Activated T-cell treated with anti-CD3 and anti-CD28 coated beads for 1 hour (primary cell): Measurements from ENCODE around the gene PCBP4.

Source experiments
- DNase-seq: peaks from one replicate; pipeline ENCODE4 v3.0.0-alpha.2; 2020; ENCODE audit warnings: low read depth

Gene PCBP4

DNA sequence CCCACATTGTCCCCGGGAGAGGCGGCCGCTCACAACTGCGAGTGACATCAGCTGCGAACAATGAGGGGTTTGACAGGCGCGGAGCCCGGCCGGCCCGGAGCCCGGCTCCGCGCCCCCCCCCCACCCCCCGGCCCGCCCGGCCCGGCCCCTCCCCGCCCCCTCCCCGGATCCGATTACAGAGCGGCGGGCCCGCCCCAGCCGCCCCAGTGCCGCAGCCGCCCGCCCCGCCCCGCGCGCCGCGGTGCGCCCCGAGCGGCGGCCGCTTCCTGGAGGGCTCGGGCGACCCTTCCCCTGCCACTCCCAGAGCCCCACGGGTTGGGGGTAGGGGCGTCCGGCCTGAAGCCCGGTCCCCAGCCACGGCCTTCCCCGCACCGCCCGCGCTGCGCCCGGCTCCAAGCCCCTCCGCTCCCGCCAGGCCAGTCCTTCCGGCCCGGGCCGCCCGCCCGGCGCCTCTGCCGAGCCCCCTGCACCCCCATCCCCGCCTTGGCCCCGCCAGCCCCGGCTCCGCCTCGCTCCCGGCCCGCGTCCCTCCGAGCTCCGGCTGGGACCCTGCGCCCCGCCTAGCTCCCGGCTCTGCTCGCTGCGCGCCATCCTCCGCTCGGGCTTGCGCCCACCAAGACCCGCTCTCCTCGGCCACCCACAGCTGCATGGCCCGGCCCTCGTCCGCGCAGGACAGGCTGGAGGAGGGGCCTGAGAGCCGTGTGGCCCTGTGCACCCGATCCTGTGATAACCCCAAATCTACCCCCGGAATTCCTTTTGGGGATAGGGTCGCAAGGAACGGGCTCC is at the start of gene PCBP4:
TSS of gene PCBP4 (minus strand) at position 71 of the 786 bp plus-strand sequence. CDS start 6,214 bp downstream, outside the sequence.
- DNase-seq: no peak

- DNase-seq: no peak
These were observed 48.4 kb upstream of the PCBP4 start for GRCh38 chr3:52015438-52016228.

DNA sequence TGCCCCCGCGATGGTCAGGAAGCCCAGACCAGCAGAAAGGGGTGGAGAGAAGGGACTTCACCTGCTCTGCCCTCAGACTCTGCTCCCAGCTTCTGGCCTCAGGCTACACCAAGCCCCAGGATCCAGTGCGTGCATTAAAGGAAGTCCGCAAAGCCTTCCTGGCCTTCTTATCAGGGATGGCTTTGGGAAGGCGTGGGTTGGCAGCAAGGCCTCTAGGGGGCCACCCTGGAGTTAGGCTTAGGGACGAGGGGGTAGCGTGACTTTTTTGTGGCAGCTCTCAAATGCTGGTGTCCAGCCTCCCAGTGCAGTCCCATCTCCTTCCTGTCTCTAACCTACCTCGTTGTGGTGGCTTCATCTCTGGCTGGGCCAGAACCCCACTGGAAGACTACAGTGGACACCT is 47.4 kb upstream of the PCBP4 start:
- DNase-seq: no peak

- DNase-seq: no peak
These were observed 46.7 kb upstream of the PCBP4 start for GRCh38 chr3:52013802-52014598.

GRCh38 chr3:52012699-52013098 is 45.4 kb upstream of the PCBP4 start:
- no peak for DNase-seq

- no peak for DNase-seq
These were observed 43.2 kb upstream of the PCBP4 start for GRCh38 chr3:52010431-52010830.

DNA sequence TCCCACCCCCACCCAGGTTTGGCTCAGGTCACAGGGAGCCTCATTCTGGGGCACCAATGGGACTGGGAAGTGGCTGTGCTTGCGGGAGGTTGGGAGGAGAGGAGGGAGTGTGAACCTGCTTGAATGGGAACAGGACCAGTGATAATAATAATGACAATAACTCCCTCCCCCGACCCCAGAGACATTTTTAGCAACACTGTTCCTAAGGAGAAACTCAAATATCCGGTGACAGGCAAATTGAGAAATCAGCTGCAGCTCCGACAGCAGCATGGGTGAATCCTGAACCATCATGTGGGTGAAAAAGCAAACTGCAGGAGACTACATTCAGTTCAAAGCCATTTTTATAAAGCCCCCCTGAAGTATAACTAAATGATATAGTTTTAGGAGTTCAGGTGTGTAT is 40.0 kb upstream of the PCBP4 start:
- no peak for DNase-seq

GRCh38 chr3:52006820-52007133 is 39.5 kb upstream of the PCBP4 start:
- DNase-seq: no peak

GRCh38 chr3:52006017-52006819 is 39.0 kb upstream of the PCBP4 start:
- no peak for DNase-seq

GRCh38 chr3:52005571-52005986 is 38.3 kb upstream of the PCBP4 start:
- no peak for DNase-seq

DNA sequence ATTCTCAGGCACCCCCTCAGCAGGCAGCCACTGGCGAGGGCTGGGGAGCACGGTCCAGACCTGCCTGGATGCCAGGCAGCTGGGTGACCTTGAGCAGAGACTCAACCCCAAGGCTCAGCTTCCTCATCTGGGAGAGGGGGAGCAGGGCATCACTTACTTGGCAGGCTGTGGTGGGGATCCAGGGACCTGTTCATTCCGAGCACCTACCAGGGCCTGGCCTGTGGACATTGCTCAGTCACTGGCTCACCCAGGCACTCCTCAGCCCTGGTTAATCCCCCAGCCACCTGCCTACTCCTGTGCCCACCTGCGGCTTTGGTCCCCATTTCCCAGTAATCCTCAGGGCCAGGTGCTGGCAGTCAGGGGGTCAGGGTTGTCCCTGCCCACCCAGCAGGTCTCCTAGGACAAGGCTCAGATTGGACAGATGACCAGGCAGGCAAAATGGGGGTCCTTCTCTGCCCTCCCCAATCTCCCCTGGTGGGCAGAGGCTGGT is 37.7 kb upstream of the PCBP4 start:
- no peak for DNase-seq

DNA sequence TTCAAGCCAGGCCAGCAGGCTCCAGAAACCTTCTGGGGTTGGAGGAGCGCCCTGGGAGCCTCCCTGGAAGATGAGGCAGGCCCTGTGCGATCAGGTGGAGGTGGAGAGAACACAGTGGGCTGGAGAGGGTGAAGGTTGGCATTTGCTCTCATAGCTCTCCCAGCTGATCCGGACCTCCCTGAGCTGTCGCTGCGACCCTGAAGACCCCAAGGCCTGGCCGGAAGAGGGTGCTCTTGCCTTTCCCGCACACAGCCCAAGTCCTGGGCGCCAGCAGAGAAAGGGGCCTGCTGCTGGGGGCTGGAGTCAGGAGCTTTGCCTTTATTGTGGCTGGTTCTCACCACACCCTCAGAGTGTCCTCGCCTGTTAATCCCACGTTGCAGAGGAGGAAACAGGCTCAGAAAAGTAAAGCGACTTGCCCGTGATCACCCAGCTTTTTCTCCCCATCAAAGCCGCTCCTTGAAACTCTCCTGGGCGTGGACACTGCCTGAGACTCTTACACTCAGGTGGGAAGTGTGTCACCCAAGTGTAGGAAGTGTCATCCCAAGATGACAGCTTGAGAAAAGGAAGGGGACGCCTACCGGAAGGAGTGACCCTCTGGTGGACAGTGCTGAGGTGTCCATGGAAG is 37.0 kb upstream of the PCBP4 start:
- no peak for DNase-seq

GRCh38 chr3:52002748-52003147 is 35.5 kb upstream of the PCBP4 start:
- DNase-seq: no peak

- DNase-seq: peak; percentile 80
These were observed 34.3 kb upstream of the PCBP4 start for GRCh38 chr3:52001443-52001974.

DNA sequence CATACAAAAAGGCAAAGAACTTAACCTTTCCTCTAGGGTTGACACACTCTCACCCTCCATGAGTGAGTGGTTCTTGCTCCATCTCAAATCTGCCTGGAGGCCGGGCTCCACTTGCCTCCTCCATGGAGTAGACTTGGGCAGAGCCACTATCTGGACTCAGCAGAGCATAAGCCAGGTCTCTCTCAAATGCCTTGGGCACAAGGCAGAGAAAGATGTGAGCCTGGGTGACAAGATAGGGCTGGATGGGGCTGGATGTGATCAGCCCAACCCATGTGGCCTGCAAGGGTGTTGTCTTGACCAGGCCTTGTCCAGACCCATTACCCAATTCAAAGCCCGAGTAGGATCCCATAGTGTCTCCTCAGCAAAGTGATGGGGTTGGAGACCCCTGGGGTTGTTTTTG is 32.6 kb upstream of the PCBP4 start:
- no peak for DNase-seq

- DNase-seq: no peak
These were observed 31.5 kb upstream of the PCBP4 start for GRCh38 chr3:51998774-51999173.

DNA sequence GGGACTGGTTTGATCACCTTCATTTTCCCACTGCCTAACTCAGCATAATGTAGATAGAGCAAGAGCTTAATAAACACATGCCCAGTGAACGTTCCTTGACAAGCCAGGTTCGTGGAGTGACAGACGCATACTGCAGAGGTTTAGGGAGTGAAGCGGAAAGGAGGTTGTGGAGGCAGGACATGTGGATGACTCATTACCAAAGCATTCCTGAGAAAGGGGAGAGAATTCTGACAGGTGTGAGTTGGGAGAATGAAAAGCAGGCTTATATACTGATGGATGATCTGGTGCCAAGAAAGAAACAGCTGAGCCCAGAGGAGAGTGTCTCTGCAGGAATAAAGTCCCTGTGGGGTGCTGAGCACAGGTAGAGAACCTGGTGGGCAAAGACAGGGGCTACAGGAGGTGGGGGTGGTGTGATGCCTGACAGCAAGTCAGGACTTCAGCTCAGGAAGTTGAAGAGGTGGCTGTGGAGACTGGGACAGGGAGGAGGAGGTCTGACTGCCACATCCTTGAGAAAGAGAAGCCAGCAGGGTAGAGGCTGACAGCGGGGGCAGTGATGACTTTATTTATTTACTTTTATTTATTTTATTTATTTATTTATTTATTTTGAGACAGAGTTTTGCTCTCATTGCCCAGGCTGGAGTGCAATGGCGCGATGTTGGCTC is 30.8 kb upstream of the PCBP4 start:
- no peak for DNase-seq

- DNase-seq: no peak
These were observed 29.9 kb upstream of the PCBP4 start for GRCh38 chr3:51997172-51997571.

GRCh38 chr3:51995346-51996163 is 28.3 kb upstream of the PCBP4 start, which contains the start of gene RPL29:
Gene RPL29 (minus strand): TSS chr3:51995895. CDS start chr3:51995461, 434 bp downstream.
- DNase-seq: peak; percentile 84
